HEK293 (cell line): Measurements from ENCODE around the gene AR.

Source experiments
- CTCF ChIA-PET: fragments of 350-600 bp; formaldehyde crosslinking; extraction: SDS; loops from one replicate; lab custom pipeline; 2021; ENCODE audit warnings: antibody characterized with exemption; lab: Yijun Ruan, JAX
- POLR2A ChIA-PET: fragments of 300-600 bp; formaldehyde crosslinking; extraction: SDS; loops from one replicate; lab custom pipeline; 2020; ENCODE audit warnings: antibody characterized with exemption, inconsistent platforms; lab: Yijun Ruan, JAX
- H3K27ac ChIP-seq: fragments of 200-500 bp; sonication (Bioruptor generic); 2 replicates; pipeline ENCODE4 v1.5.1; 2014; ENCODE audit warnings: low read depth, low read length, control low read depth, inconsistent platforms; ENCODE audit errors: extremely low read depth
- H3K36me3 ChIP-seq, 2 experiments: fragments of 200-500 bp in 1 of 2; sonication (Bioruptor generic) in 1 of 2; 1 replicate in 1 of 2; 2 replicates in 1 of 2; pipeline ENCODE4 v1.5.1; 2014 to 2017; ENCODE audit warnings: inconsistent platforms in 2 of 2, low read length in 2 of 2; ENCODE audit not compliant: control insufficient read depth in 2 of 2, insufficient read depth in 1 of 2
- H3K4me1 ChIP-seq: fragments of 200-500 bp; sonication (Bioruptor generic); 2 replicates; pipeline ENCODE4 v1.5.1; 2014; ENCODE audit warnings: mild to moderate bottlenecking, low read length, inconsistent platforms; ENCODE audit not compliant: control insufficient read depth, insufficient read depth
- H3K4me3 ChIP-seq: 2 replicates; pipeline ENCODE4 v1.5.1; 2011; ENCODE audit warnings: low read depth, mild to moderate bottlenecking, control low read depth, low read length, moderate library complexity
- H3K9me3 ChIP-seq: fragments of 200-500 bp; sonication (Bioruptor generic); 2 replicates; pipeline ENCODE4 v1.5.1; 2014; ENCODE audit warnings: low read depth, low read length, inconsistent platforms; ENCODE audit not compliant: control insufficient read depth, insufficient read depth
- INSM2 ChIP-seq: fragments of 450-650 bp; formaldehyde crosslinking; IDR thresholded peaks from 2 replicates; pipeline ENCODE4 v1.5.1; 2016; ENCODE audit warnings: missing biosample characterization, missing genetic modification characterization
- PRDM4 ChIP-seq: fragments of 450-650 bp; formaldehyde crosslinking; IDR thresholded peaks from 2 replicates; pipeline ENCODE4 v1.5.1; 2017; ENCODE audit warnings: missing biosample characterization, missing genetic modification characterization
- SP3 ChIP-seq: fragments of 450-650 bp; formaldehyde crosslinking; IDR thresholded peaks from 2 replicates; pipeline ENCODE4 v1.5.1; 2016; ENCODE audit warnings: missing biosample characterization, missing genetic modification characterization
- ZBTB6 ChIP-seq: fragments of 450-650 bp; formaldehyde crosslinking; IDR thresholded peaks from 2 replicates; pipeline ENCODE4 v1.5.1; 2017; ENCODE audit warnings: missing biosample characterization, missing genetic modification characterization
- ZNF140 ChIP-seq: fragments of 450-650 bp; formaldehyde crosslinking; IDR thresholded peaks from 2 replicates; pipeline ENCODE4 v1.5.1; 2016; ENCODE audit warnings: missing biosample characterization, missing genetic modification characterization
- ZNF248 ChIP-seq: fragments of 450-650 bp; formaldehyde crosslinking; IDR thresholded peaks from 2 replicates; pipeline ENCODE4 v1.5.1; 2017; ENCODE audit warnings: missing biosample characterization, missing genetic modification characterization
- ZNF311 ChIP-seq: fragments of 450-650 bp; formaldehyde crosslinking; IDR thresholded peaks from 2 replicates; pipeline ENCODE4 v1.5.1; 2017; ENCODE audit warnings: missing biosample characterization, missing genetic modification characterization, borderline replicate concordance
- ZNF324 ChIP-seq: fragments of 450-650 bp; formaldehyde crosslinking; IDR thresholded peaks from 2 replicates; pipeline ENCODE4 v1.5.1; 2016; ENCODE audit warnings: missing biosample characterization, missing genetic modification characterization
- ZNF350 ChIP-seq: fragments of 450-650 bp; formaldehyde crosslinking; IDR thresholded peaks from 2 replicates; pipeline ENCODE4 v1.5.0; 2017; ENCODE audit warnings: missing biosample characterization, mild to moderate bottlenecking, missing genetic modification characterization
- ZNF514 ChIP-seq: fragments of 450-650 bp; formaldehyde crosslinking; IDR thresholded peaks from 2 replicates; pipeline ENCODE4 v1.5.1; 2016; ENCODE audit warnings: missing biosample characterization, missing genetic modification characterization
- ZNF600 ChIP-seq: fragments of 450-650 bp; formaldehyde crosslinking; IDR thresholded peaks from 2 replicates; pipeline ENCODE4 v1.5.1; 2016; ENCODE audit warnings: missing biosample characterization, missing genetic modification characterization
- ZNF704 ChIP-seq: fragments of 450-650 bp; formaldehyde crosslinking; IDR thresholded peaks from 2 replicates; pipeline ENCODE4 v1.5.1; 2016; ENCODE audit warnings: missing biosample characterization, missing genetic modification characterization
- ZNF785 ChIP-seq: fragments of 450-650 bp; formaldehyde crosslinking; IDR thresholded peaks from 2 replicates; pipeline ENCODE4 v1.5.1; 2016; ENCODE audit warnings: missing biosample characterization, missing genetic modification characterization
- TF ChIP-seq, protein P1 (sequence below): fragments of 450-650 bp; formaldehyde crosslinking; IDR thresholded peaks from 2 replicates; pipeline ENCODE4 v1.5.1; 2016; ENCODE audit warnings: missing biosample characterization, missing genetic modification characterization, low read depth
- TF ChIP-seq, protein P2 (sequence below): fragments of 450-650 bp; formaldehyde crosslinking; IDR thresholded peaks from 2 replicates; pipeline ENCODE4 v1.5.1; 2016; ENCODE audit warnings: missing biosample characterization, missing genetic modification characterization, borderline replicate concordance
- TF ChIP-seq, protein P3 (sequence below): fragments of 450-650 bp; formaldehyde crosslinking; IDR thresholded peaks from 2 replicates; pipeline ENCODE4 v1.5.1; 2016; ENCODE audit warnings: missing biosample characterization, missing genetic modification characterization
- TF ChIP-seq, protein P4 (sequence below): fragments of 450-650 bp; formaldehyde crosslinking; IDR thresholded peaks from 2 replicates; pipeline ENCODE4 v1.5.0; 2017; ENCODE audit warnings: missing biosample characterization, missing genetic modification characterization, borderline replicate concordance

AR gene

GRCh38 chrX:67714004-67714403 is 170.2 kb downstream of the AR start (continued):
- TF ChIP-seq, protein P1, sequence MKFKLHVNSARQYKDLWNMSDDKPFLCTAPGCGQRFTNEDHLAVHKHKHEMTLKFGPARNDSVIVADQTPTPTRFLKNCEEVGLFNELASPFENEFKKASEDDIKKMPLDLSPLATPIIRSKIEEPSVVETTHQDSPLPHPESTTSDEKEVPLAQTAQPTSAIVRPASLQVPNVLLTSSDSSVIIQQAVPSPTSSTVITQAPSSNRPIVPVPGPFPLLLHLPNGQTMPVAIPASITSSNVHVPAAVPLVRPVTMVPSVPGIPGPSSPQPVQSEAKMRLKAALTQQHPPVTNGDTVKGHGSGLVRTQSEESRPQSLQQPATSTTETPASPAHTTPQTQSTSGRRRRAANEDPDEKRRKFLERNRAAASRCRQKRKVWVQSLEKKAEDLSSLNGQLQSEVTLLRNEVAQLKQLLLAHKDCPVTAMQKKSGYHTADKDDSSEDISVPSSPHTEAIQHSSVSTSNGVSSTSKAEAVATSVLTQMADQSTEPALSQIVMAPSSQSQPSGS = no peak
- TF ChIP-seq, protein P2, sequence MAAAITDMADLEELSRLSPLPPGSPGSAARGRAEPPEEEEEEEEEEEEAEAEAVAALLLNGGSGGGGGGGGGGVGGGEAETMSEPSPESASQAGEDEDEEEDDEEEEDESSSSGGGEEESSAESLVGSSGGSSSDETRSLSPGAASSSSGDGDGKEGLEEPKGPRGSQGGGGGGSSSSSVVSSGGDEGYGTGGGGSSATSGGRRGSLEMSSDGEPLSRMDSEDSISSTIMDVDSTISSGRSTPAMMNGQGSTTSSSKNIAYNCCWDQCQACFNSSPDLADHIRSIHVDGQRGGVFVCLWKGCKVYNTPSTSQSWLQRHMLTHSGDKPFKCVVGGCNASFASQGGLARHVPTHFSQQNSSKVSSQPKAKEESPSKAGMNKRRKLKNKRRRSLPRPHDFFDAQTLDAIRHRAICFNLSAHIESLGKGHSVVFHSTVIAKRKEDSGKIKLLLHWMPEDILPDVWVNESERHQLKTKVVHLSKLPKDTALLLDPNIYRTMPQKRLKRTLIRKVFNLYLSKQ (tag by site-specific recombination) = no peak
- no peak for TF ChIP-seq SP3
- TF ChIP-seq PRDM4 (tag by site-specific recombination) = no peak
- TF ChIP-seq, protein P3, sequence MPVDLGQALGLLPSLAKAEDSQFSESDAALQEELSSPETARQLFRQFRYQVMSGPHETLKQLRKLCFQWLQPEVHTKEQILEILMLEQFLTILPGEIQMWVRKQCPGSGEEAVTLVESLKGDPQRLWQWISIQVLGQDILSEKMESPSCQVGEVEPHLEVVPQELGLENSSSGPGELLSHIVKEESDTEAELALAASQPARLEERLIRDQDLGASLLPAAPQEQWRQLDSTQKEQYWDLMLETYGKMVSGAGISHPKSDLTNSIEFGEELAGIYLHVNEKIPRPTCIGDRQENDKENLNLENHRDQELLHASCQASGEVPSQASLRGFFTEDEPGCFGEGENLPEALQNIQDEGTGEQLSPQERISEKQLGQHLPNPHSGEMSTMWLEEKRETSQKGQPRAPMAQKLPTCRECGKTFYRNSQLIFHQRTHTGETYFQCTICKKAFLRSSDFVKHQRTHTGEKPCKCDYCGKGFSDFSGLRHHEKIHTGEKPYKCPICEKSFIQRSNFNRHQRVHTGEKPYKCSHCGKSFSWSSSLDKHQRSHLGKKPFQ (tag by site-specific recombination) = no peak
- TF ChIP-seq, protein P4, sequence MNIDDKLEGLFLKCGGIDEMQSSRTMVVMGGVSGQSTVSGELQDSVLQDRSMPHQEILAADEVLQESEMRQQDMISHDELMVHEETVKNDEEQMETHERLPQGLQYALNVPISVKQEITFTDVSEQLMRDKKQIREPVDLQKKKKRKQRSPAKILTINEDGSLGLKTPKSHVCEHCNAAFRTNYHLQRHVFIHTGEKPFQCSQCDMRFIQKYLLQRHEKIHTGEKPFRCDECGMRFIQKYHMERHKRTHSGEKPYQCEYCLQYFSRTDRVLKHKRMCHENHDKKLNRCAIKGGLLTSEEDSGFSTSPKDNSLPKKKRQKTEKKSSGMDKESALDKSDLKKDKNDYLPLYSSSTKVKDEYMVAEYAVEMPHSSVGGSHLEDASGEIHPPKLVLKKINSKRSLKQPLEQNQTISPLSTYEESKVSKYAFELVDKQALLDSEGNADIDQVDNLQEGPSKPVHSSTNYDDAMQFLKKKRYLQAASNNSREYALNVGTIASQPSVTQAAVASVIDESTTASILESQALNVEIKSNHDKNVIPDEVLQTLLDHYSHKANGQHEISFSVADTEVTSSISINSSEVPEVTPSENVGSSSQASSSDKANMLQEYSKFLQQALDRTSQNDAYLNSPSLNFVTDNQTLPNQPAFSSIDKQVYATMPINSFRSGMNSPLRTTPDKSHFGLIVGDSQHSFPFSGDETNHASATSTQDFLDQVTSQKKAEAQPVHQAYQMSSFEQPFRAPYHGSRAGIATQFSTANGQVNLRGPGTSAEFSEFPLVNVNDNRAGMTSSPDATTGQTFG (tag by site-specific recombination) = no peak
- no peak for TF ChIP-seq ZNF350 (tag by site-specific recombination)
- TF ChIP-seq INSM2 = no peak
- TF ChIP-seq ZBTB6 (tag by site-specific recombination) = no peak
- TF ChIP-seq ZNF140 (tag by site-specific recombination) = no peak
- TF ChIP-seq, all 188 proteins: peak for 0

DNA sequence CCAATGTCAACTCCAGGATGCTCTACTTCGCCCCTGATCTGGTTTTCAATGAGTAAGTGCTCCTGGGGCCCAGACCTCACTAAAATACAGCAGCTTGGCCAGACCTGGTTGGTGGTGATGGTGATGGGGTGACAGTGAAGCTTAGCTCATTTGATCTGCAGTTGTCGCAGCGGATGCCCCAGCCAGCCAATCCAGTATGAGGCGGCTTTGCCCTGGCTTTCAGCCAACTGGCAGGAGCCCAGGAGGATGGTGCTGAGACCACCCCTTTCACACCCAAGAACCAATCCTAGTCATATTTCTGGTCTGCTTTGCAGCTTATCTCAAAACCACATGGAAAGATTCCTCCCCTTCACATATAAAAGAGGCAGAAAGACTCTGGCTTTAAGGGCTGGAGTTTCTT is 173.8 kb downstream of the AR start:
- Histone ChIP-seq H3K36me3 (peaks cover 0 to 62% of the 10 kb centered on the region in 2 experiments; a peak in 1 of 3 replicates), H3K4me3 (no peak overlapping the region), H3K4me1 (no peaks in the 10 kb centered on the region), H3K27ac (no peak overlapping the region), H3K9me3 (no peaks in the 10 kb centered on the region; the same call in none of the 2 replicates)
- ChIA-PET POLR2A (no interaction called here), CTCF (no interaction called here)
- TF ChIP-seq ZNF600 (no peak), ZNF311 (tag by site-specific recombination) (no peak), ZNF514 (tag by site-specific recombination) (no peak), ZNF785 (tag by site-specific recombination) (no peak), ZNF324 (no peak), ZNF704 (tag by site-specific recombination) (no peak), ZNF350 (tag by site-specific recombination) (no peak), ZNF248 (tag by site-specific recombination) (no peak)
- TF ChIP-seq, protein P4 (tag by site-specific recombination) = no peak
